ENCODE data around the gene FAM229A. TPM values are rescaled to one million over a fixed set of nuclear protein-coding genes. Genes with fewer than 3 reads are reported as not detected.

The FAM229A gene
- polyA plus RNA-seq, 3 donors: 19.9 TPM; not detected in 2

GRCh38 chr1:32393832-32394140 is 31.5 kb upstream of the FAM229A start:
- Histone ChIP-seq H3K4me3 (replicated peaks in 1 of 3; ENCODE audit: low read depth in 2 of 3, low read length in 3 of 3) (peak overlapping the region; percentile 59 to 94 (median 91)), H3K9me3 (replicated peaks in 1 of 2; ENCODE audit: control insufficient read depth in 1 of 2, insufficient read depth in 1 of 2, low read length in 2 of 2) (no peaks in the 10 kb centered on the region), H2AFZ (ENCODE audit: insufficient read depth, low read depth, low read length, poor library complexity, severe bottlenecking) (peak overlapping the region; percentile 89), H3K36me3 (replicated peaks in 1 of 2; ENCODE audit: control insufficient read depth in 1 of 2, insufficient read depth in 2 of 2, low read length in 2 of 2) (peaks cover 18 to 30% of the 10 kb centered on the region in 2 donors), H3K27ac (ENCODE audit: low read depth in 1 of 2, low read length in 2 of 2) (peak overlapping the region; percentile 67 to 90), H3K27me3 (ENCODE audit: control insufficient read depth in 2 of 2, insufficient read depth in 2 of 2, low read length in 2 of 2) (no peaks in the 10 kb centered on the region), H4K20me1 (ENCODE audit: insufficient read depth, low read length) (peaks cover 16% of the 10 kb centered on the region), H3K79me2 (ENCODE audit: insufficient read depth, low read length) (peaks cover 45% of the 10 kb centered on the region), H3K4me2 (replicated peaks; ENCODE audit: extremely low read depth, low read length, poor library complexity, severe bottlenecking) (peak overlapping the region; percentile 78), H3K9ac (ENCODE audit: insufficient read depth, low read length, poor library complexity, severe bottlenecking) (peak overlapping the region; percentile 81), H3K4me1 (ENCODE audit: control insufficient read depth in 1 of 2, insufficient read depth in 2 of 2, low read length in 2 of 2) (peaks cover 24 to 32% of the 10 kb centered on the region in 2 donors)
- H3K4me1 Mint-ChIP-seq: peaks cover 21% of the 10 kb centered on the region
- TF ChIP-seq CTCF (IDR thresholded peaks at IDR 0.05): no peak
- intact Hi-C loops (cut with micrococcal nuclease): loop anchor here in 1 of 2 donors (1.0 to 10.0 kb wide), 7 partner anchors 41 to 1679 kb away; partner anchors contain the start of genes EIF3I, HDAC1, MARCKSL1 and S100PBP
- WGBS (ENCODE audit: insufficient coverage): 3% methylated on average over 15 of the region's 15 CpGs
- H3K4me3 Mint-ChIP-seq: peak overlapping the region; percentile 98 to 100
- no peak for DNase-seq
- H3K36me3 Mint-ChIP-seq: peaks cover 2 to 3% of the 10 kb centered on the region in 2 donors
- peaks cover 0 to 4% (median 0%) of the 10 kb centered on the region in 7 donors for H3K9me3 Mint-ChIP-seq
- H3K27me3 Mint-ChIP-seq (ENCODE audit: low read depth in 3 of 3): peaks cover 0 to 2% (median 0%) of the 10 kb centered on the region in 3 donors
- H3K27ac Mint-ChIP-seq: peak overlapping the region; percentile 99 to 100 (median 99)

- H3K79me2 ChIP-seq (ENCODE audit: insufficient read depth, low read length): peaks cover 45% of the 10 kb centered on the region
- Mint-ChIP-seq H3K27me3 (ENCODE audit: low read depth in 3 of 3) (peaks cover 0 to 2% (median 0%) of the 10 kb centered on the region in 3 donors), H3K9me3 (peaks cover 0 to 4% (median 0%) of the 10 kb centered on the region in 7 donors)
Measured at GRCh38 chr1:32393136-32393535, 30.9 kb upstream of the FAM229A start.

More at GRCh38 chr1:32393136-32393535, 30.9 kb upstream of the FAM229A start:
- Mint-ChIP-seq H3K27ac (peak overlapping the region in 6 of 7 donors; percentile 99 to 100 (median 100)), H3K4me1 (peaks cover 21% of the 10 kb centered on the region), H3K36me3 (peaks cover 2 to 3% of the 10 kb centered on the region in 2 donors), H3K4me3 (peak overlapping the region; percentile 98 to 100)
- no peak for TF ChIP-seq CTCF (IDR thresholded peaks at IDR 0.05)
- no peak overlapping the region for H2AFZ ChIP-seq (ENCODE audit: insufficient read depth, low read depth, low read length, poor library complexity, severe bottlenecking)
- H3K9me3 ChIP-seq (replicated peaks in 1 of 2; ENCODE audit: control insufficient read depth in 1 of 2, insufficient read depth in 1 of 2, low read length in 2 of 2): no peaks in the 10 kb centered on the region
- H3K4me1 ChIP-seq (ENCODE audit: control insufficient read depth in 1 of 2, insufficient read depth in 2 of 2, low read length in 2 of 2): peaks cover 24 to 32% of the 10 kb centered on the region in 2 donors
- peak in 1 of 3 donors; percentile 20 for DNase-seq
- no peaks in the 10 kb centered on the region for H3K27me3 ChIP-seq (ENCODE audit: control insufficient read depth in 2 of 2, insufficient read depth in 2 of 2, low read length in 2 of 2)
- peak overlapping the region in 1 of 2 donors; percentile 90 for H3K27ac ChIP-seq (ENCODE audit: low read depth in 1 of 2, low read length in 2 of 2)
- H3K4me2 ChIP-seq (replicated peaks; ENCODE audit: extremely low read depth, low read length, poor library complexity, severe bottlenecking): peak overlapping the region; percentile 78
- peaks cover 24 to 35% of the 10 kb centered on the region in 2 donors for H3K36me3 ChIP-seq (replicated peaks in 1 of 2; ENCODE audit: control insufficient read depth in 1 of 2, insufficient read depth in 2 of 2, low read length in 2 of 2)
- peaks cover 16% of the 10 kb centered on the region for H4K20me1 ChIP-seq (ENCODE audit: insufficient read depth, low read length)
- WGBS (ENCODE audit: insufficient coverage): 56% methylated on average over 1 of the region's 1 CpG
- intact Hi-C loops (cut with micrococcal nuclease): loop anchor here in 1 of 2 donors (5.0 to 10.0 kb wide), 6 partner anchors 41 to 1678 kb away; partner anchors contain the start of genes EIF3I, MARCKSL1, S100PBP and TMEM234
- H3K9ac ChIP-seq (ENCODE audit: insufficient read depth, low read length, poor library complexity, severe bottlenecking): no peak overlapping the region
- peak overlapping the region in 1 of 3 experiments; percentile 94 for H3K4me3 ChIP-seq (replicated peaks in 1 of 3; ENCODE audit: low read depth in 2 of 3, low read length in 3 of 3)

Measured in CD14-positive monocyte (primary cell).